ENCODE measurements around the gene DSCAM. TPM values are rescaled to one million over a fixed set of nuclear protein-coding genes. Genes with fewer than 3 reads are reported as not detected.

Gene DSCAM
- total and polyA plus RNA-seq, 2 donors (not counting 1 experiment from before 2014, with no cell fraction given) = not detected

DNA sequence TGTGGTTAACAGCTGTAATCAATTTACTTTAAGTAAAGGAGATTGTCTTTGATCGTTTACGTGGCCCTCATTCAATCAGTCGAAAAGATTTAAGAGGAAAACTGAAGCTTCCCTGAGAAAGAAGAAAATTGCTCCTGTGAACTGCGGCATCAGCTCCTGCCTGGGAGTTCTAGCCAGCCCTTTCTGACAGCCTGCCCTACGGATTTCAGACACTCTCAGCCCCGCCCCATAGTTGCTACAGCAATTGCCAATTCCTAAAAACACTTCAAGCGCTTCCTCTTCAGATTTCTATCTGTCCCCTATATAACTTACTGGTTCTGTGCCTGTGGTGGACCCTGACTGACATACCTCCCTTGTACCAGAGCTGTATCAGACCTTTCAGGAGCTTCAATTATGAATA is 277.6 kb downstream of the DSCAM start:
- no peak overlapping the region for H3K4me3 Mint-ChIP-seq
- Histone ChIP-seq H3K27me3 (replicated peaks in 1 of 4; ENCODE audit: control extremely low read depth in 1 of 4, control insufficient read depth in 3 of 4, insufficient read depth in 4 of 4, low read length in 3 of 4) (no peaks in the 10 kb centered on the region), H3K9me3 (ENCODE audit: control extremely low read depth in 1 of 3, control insufficient read depth in 2 of 3, insufficient read depth in 1 of 3, low read length in 2 of 3) (peaks cover 0 to 6% (median 0%) of the 10 kb centered on the region in 3 donors), H3K79me2 (ENCODE audit: control insufficient read depth, insufficient read depth, low read length) (no peaks in the 10 kb centered on the region), H3K4me3 (ENCODE audit: control extremely low read depth in 1 of 5, extremely low read depth in 1 of 5, insufficient read depth in 1 of 5, low read depth in 2 of 5, low read length in 4 of 5) (no peak overlapping the region), H3K9ac (ENCODE audit: low read length) (no peak overlapping the region), H3K27ac (ENCODE audit: low read length in 2 of 2) (no peak overlapping the region), H3K4me1 (ENCODE audit: control insufficient read depth in 2 of 2, insufficient read depth in 2 of 2, low read length in 2 of 2) (no peaks in the 10 kb centered on the region), H2AFZ (ENCODE audit: insufficient read depth, low read depth, low read length, poor library complexity, severe bottlenecking) (no peak overlapping the region), H3K4me2 (replicated peaks; ENCODE audit: low read depth, low read length, poor library complexity, severe bottlenecking) (no peak overlapping the region), H4K20me1 (ENCODE audit: control insufficient read depth, insufficient read depth, low read length, poor library complexity, severe bottlenecking) (no peaks in the 10 kb centered on the region), H3K36me3 (replicated peaks in 1 of 2; ENCODE audit: control extremely low read depth in 1 of 2, control insufficient read depth in 1 of 2, extremely low read depth in 1 of 2, insufficient read depth in 2 of 2, low read length in 1 of 2) (no peaks in the 10 kb centered on the region)
- CTCF ChIA-PET = interaction anchor here (0.8 kb wide), 1 partner anchor 22 kb away, joined by 3 read pairs; no protein-coding TSS in a partner anchor
- intact Hi-C loops (cut with micrococcal nuclease) = no loop called here
- peaks cover 2% of the 10 kb centered on the region for H3K9me3 Mint-ChIP-seq (ENCODE audit: insufficient read depth)
- WGBS (ENCODE audit: insufficient coverage) = 85% methylated on average over 7 of the region's 7 CpGs
- H3K27me3 Mint-ChIP-seq = no peaks in the 10 kb centered on the region
- TF ChIP-seq EZH2 (IDR thresholded peaks at IDR 0.05; ENCODE audit: borderline replicate concordance, insufficient read depth, low read depth, low read length, poor library complexity, severe bottlenecking) (no peak), CTCF (IDR thresholded peaks at IDR 0.05) (no peak)
- no peak overlapping the region for H3K27ac Mint-ChIP-seq
- POLR2A ChIA-PET = no interaction called here
- DNase-seq (no peak), ATAC-seq (ENCODE audit: low read depth) (no peak)
- H3K4me1 Mint-ChIP-seq = no peaks in the 10 kb centered on the region

- CTCF ChIA-PET = interaction anchor here (0.8 kb wide), 1 partner anchor 23 kb away, joined by 3 read pairs; no protein-coding TSS in a partner anchor
- no peak for DNase-seq
Observed at GRCh38 chr21:40568807-40569206, 278.2 kb downstream of the DSCAM start.

More at GRCh38 chr21:40568807-40569206, 278.2 kb downstream of the DSCAM start:
- Histone ChIP-seq H3K27me3 (replicated peaks in 1 of 4; ENCODE audit: control extremely low read depth in 1 of 4, control insufficient read depth in 3 of 4, insufficient read depth in 4 of 4, low read length in 3 of 4) (no peaks in the 10 kb centered on the region), H4K20me1 (ENCODE audit: control insufficient read depth, insufficient read depth, low read length, poor library complexity, severe bottlenecking) (no peaks in the 10 kb centered on the region), H3K9ac (ENCODE audit: low read length) (no peak overlapping the region), H2AFZ (ENCODE audit: insufficient read depth, low read depth, low read length, poor library complexity, severe bottlenecking) (no peak overlapping the region), H3K9me3 (ENCODE audit: control extremely low read depth in 1 of 3, control insufficient read depth in 2 of 3, insufficient read depth in 1 of 3, low read length in 2 of 3) (peaks cover 0 to 6% (median 0%) of the 10 kb centered on the region in 3 donors), H3K4me2 (replicated peaks; ENCODE audit: low read depth, low read length, poor library complexity, severe bottlenecking) (no peak overlapping the region), H3K4me1 (ENCODE audit: control insufficient read depth in 2 of 2, insufficient read depth in 2 of 2, low read length in 2 of 2) (no peaks in the 10 kb centered on the region), H3K36me3 (replicated peaks in 1 of 2; ENCODE audit: control extremely low read depth in 1 of 2, control insufficient read depth in 1 of 2, extremely low read depth in 1 of 2, insufficient read depth in 2 of 2, low read length in 1 of 2) (no peaks in the 10 kb centered on the region), H3K27ac (ENCODE audit: low read length in 2 of 2) (no peak overlapping the region), H3K4me3 (ENCODE audit: control extremely low read depth in 1 of 5, extremely low read depth in 1 of 5, insufficient read depth in 1 of 5, low read depth in 2 of 5, low read length in 4 of 5) (no peak overlapping the region), H3K79me2 (ENCODE audit: control insufficient read depth, insufficient read depth, low read length) (no peaks in the 10 kb centered on the region)
- intact Hi-C loops (cut with micrococcal nuclease) = no loop called here
- POLR2A ChIA-PET = no interaction called here
- Mint-ChIP-seq H3K9me3 (ENCODE audit: insufficient read depth) (peaks cover 3% of the 10 kb centered on the region), H3K27ac (no peak overlapping the region), H3K4me1 (no peaks in the 10 kb centered on the region), H3K27me3 (no peaks in the 10 kb centered on the region), H3K4me3 (no peak overlapping the region)
- no peak for TF ChIP-seq EZH2 (IDR thresholded peaks at IDR 0.05; ENCODE audit: borderline replicate concordance, insufficient read depth, low read depth, low read length, poor library complexity, severe bottlenecking)
- no peak for TF ChIP-seq CTCF (IDR thresholded peaks at IDR 0.05)
- 0% methylated on average over 1 of the region's 1 CpG for WGBS (ENCODE audit: insufficient coverage)
- ATAC-seq (ENCODE audit: low read depth) = no peak
